GM06990 (cell line): ENCODE results near the gene CAMK2G.

Experiments used
- DNase-seq: peaks from one replicate; pipeline ENCODE4 v3.0.0-alpha.2; 2011; ENCODE audit not compliant: insufficient read length; ENCODE audit errors: extremely low read depth
- H3K27me3 ChIP-seq: replicated peaks from 2 replicates; pipeline ENCODE4 v1.6.0; 2011; ENCODE audit warnings: low read length; ENCODE audit not compliant: control insufficient read depth, insufficient read depth
- H3K36me3 ChIP-seq: 2 replicates; pipeline ENCODE4 v1.5.1; 2011; ENCODE audit warnings: low read length; ENCODE audit not compliant: control insufficient read depth, insufficient read depth
- H3K4me3 ChIP-seq: replicated peaks from 2 replicates; pipeline ENCODE4 v1.5.1; 2011; ENCODE audit warnings: low read depth, mild to moderate bottlenecking, control low read depth, low read length
- CTCF ChIP-seq: IDR thresholded peaks from 2 replicates; pipeline ENCODE4 v1.5.1; 2011; ENCODE audit warnings: low read length, control low read depth, mild to moderate bottlenecking, inconsistent platforms; ENCODE audit not compliant: insufficient read depth, poor library complexity, severe bottlenecking

Gene CAMK2G

DNA sequence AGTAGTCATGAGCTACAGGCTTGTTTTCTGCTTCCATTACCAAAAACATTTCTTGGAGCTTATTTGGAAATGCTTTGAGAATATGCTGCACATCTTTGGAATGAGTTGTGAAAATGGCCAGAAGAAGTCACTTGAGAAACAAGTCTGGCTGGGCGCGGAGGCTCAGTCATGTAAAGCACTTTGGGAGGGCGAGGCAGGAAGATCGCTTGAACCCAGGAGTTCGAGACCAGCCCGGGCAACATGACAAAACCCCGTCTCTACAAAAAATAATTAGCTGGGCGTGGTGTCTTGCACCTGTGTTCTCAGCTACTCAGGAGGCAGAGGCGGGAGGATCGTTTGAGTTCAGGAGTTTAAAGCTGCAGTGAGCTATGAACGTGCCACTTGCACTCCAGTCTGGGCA, 93.4 kb downstream of the CAMK2G start:
- no peak for TF ChIP-seq CTCF
- H3K4me3 ChIP-seq = peak overlapping the region; percentile 93
- H3K27me3 ChIP-seq = no peaks in the 10 kb centered on the region
- H3K36me3 ChIP-seq = peaks cover 4% of the 10 kb centered on the region
- no peak for DNase-seq

DNA sequence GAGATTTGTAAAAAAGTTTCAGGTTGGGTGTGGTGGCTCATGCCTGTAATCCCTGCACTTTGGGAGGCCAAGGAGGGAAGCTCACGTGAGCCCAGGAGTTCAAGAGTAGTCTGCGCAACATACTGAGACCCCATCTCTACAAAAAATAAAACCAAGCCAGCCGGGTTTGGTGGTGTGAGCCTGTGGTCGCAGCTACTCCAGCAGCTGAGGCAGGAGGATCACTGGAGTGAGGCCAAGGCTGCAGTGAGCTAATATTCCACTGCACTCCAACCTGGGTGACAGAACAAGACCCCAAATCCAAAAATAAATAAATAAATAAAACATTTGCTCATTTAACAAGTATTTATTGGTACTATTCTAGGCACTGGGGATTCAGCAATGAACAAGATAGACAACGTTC, 94.1 kb downstream of the CAMK2G start:
- no peaks in the 10 kb centered on the region for H3K27me3 ChIP-seq
- no peak for DNase-seq
- H3K36me3 ChIP-seq = peaks cover 4% of the 10 kb centered on the region
- TF ChIP-seq CTCF = no peak
- H3K4me3 ChIP-seq = peak overlapping the region; percentile 93

DNA sequence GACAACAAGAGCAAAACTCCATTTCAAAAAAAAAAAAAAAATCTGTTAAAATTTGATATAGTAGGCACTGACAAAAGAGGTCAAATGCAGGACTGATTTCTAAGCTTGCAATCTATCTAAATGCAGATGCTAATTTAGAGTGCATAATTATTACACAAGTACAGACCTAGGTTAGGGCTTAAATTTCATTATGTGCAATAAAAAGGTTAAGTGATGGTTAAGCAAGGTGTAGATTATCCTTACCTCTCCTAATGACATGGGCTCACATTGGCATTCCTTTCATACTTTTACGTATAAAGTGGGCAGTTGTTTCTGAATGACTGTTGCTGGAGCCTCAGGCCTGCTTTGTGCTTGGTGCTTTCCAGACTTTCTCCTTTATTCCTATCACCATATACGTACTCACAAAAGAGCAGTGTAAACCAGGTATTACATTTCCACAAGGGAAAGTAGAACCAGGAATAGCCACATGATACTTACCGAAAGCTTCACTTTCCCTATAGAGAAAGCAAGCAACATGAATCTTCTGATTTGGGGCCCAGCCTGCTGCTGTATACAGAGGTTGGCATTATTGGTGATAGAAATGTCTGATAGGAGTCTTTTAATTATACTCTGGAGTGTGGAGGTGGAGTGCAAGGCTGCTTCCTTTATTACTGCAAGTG, 94.7 kb downstream of the CAMK2G start:
- H3K4me3 ChIP-seq = no peak overlapping the region
- H3K36me3 ChIP-seq = peaks cover 5% of the 10 kb centered on the region
- DNase-seq = no peak
- TF ChIP-seq CTCF = no peak
- H3K27me3 ChIP-seq = no peaks in the 10 kb centered on the region

DNA sequence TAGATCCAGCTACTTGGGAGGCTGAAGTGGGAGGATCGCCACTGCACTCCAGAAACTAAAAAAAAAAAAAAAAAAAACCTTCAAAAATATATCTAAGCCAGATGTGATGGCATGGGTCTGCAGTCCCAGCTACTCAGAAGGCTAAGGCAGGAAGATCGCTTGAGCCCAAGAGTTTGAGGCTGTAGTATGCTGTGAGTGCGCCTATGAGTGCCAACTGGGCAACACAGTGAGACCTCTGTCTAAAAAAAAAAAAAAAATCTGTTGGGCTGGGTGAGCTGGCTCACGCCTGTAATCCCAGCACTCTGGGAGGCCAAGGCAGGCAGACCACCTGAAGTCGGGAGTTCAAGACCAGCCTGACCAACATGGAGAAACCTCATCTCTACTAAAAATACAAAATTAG, 95.3 kb downstream of the CAMK2G start:
- no peak for DNase-seq
- no peak for TF ChIP-seq CTCF
- H3K4me3 ChIP-seq = no peak overlapping the region
- no peaks in the 10 kb centered on the region for H3K27me3 ChIP-seq
- H3K36me3 ChIP-seq = peaks cover 5% of the 10 kb centered on the region

DNA sequence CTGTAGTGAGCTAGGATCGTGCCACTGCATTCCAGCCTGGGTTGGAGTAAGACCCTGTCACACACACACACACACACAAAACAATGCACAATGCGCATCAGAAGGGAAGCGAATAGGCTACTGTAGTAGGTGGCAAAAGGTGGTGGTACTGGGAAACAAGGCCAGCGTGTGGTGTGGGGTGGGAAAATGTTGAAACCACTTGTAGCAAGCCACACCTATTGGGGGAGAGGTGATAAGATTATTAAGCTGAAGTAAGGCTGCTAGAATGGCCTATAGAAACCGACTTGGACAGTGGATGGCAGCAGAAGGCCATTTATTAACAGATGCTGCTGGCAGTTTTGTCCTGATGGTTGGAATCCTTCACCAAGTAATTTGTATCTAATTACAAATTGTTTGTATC, 99.7 kb downstream of the CAMK2G start:
- TF ChIP-seq CTCF = no peak
- no peaks in the 10 kb centered on the region for H3K27me3 ChIP-seq
- H3K4me3 ChIP-seq = peak overlapping the region; percentile 78
- no peak for DNase-seq
- H3K36me3 ChIP-seq = peaks cover 22% of the 10 kb centered on the region

- Histone ChIP-seq H3K36me3 (peaks cover 30% of the 10 kb centered on the region), H3K4me3 (peak overlapping the region; percentile 78), H3K27me3 (no peaks in the 10 kb centered on the region)
- DNase-seq = no peak
- TF ChIP-seq CTCF = no peak
These were observed 101.0 kb downstream of the CAMK2G start for GRCh38 chr10:73773152-73773879.
